HepG2 (cell line): Measurements from ENCODE around the gene REPIN1. TPM values are rescaled to one million over a fixed set of nuclear protein-coding genes. Genes with fewer than 3 reads are reported as not detected.
A peak's percentile ranks its signal among the peaks of the same experiment; 100 is the strongest.

Experiments
- AGO1 ChIP-seq: fragments of 200-400 bp; formaldehyde crosslinking; IDR thresholded peaks from 2 replicates; pipeline ENCODE4 v1.6.1; 2017; ENCODE audit warnings: mild to moderate bottlenecking, low read depth, low read length, moderate library complexity; ENCODE audit not compliant: poor library complexity, severe bottlenecking
- ARID3A ChIP-seq: IDR thresholded peaks from 2 replicates; pipeline ENCODE4 v1.6.1; 2012; ENCODE audit warnings: low read depth, low read length, improper control_type of control experiment
- ATM ChIP-seq: fragments of 450-650 bp; IDR thresholded peaks from 2 replicates; pipeline ENCODE4 v1.7.1; 2017; ENCODE audit warnings: mild to moderate bottlenecking, borderline replicate concordance
- FOSL2 ChIP-seq: sonication (generic); formaldehyde crosslinking; IDR thresholded peaks from 2 replicates; pipeline ENCODE4 v1.4.0; 2020; ENCODE audit warnings: missing genetic modification reagents
- GATAD2A ChIP-seq: IDR thresholded peaks from 2 replicates; pipeline ENCODE4 v1.6.1; 2016
- HOXA5 ChIP-seq: sonication (generic); formaldehyde crosslinking; IDR thresholded peaks from 2 replicates; pipeline ENCODE4 v1.4.0; 2020; ENCODE audit warnings: missing genetic modification reagents
- MAFF ChIP-seq: IDR thresholded peaks from 2 replicates; pipeline ENCODE4 v1.6.1; 2011; ENCODE audit warnings: low read depth, low read length, improper control_type of control experiment
- NFYC ChIP-seq: IDR thresholded peaks from 2 replicates; pipeline ENCODE4 v1.6.1; 2016; ENCODE audit warnings: missing genetic modification reagents, missing compliant biosample characterization
- PLRG1 ChIP-seq: fragments of 450-650 bp; conservative IDR thresholded peaks from 2 replicates; pipeline ENCODE4 v1.6.1; 2016
- RARA ChIP-seq: IDR thresholded peaks from 2 replicates; pipeline ENCODE4 v1.6.1; 2016; ENCODE audit warnings: missing genetic modification reagents, missing compliant biosample characterization
- RERE ChIP-seq: IDR thresholded peaks from 2 replicates; pipeline ENCODE4 v1.6.1; 2016; ENCODE audit warnings: low read depth, missing genetic modification reagents, missing compliant biosample characterization
- YEATS4 ChIP-seq: sonication (generic); formaldehyde crosslinking; IDR thresholded peaks from 2 replicates; pipeline ENCODE4 v1.4.0; 2020; ENCODE audit warnings: missing genetic modification reagents, borderline replicate concordance
- ZBTB34 ChIP-seq: sonication (generic); formaldehyde crosslinking; IDR thresholded peaks from 2 replicates; pipeline ENCODE4 v1.8.0; 2022; ENCODE audit warnings: mild to moderate bottlenecking, missing genetic modification reagents
- ZGPAT ChIP-seq: IDR thresholded peaks from 2 replicates; pipeline ENCODE4 v1.6.1; 2016; ENCODE audit warnings: mild to moderate bottlenecking
- ZNF12 ChIP-seq: sonication (generic); formaldehyde crosslinking; IDR thresholded peaks from 2 replicates; pipeline ENCODE4 v1.5.0; 2020; ENCODE audit warnings: missing genetic modification reagents
- ZNF33A ChIP-seq: sonication (generic); formaldehyde crosslinking; IDR thresholded peaks from 2 replicates; pipeline ENCODE4 v1.5.1; 2020; ENCODE audit warnings: missing genetic modification reagents, mild to moderate bottlenecking, moderate library complexity, borderline replicate concordance
- ZNF441 ChIP-seq: sonication (generic); formaldehyde crosslinking; IDR thresholded peaks from 2 replicates; pipeline ENCODE4 v1.7.0; 2021; ENCODE audit warnings: missing genetic modification reagents, borderline replicate concordance
- ZNF724P ChIP-seq: sonication (generic); formaldehyde crosslinking; IDR thresholded peaks from 2 replicates; pipeline ENCODE4 v1.8.0; 2022; ENCODE audit warnings: missing genetic modification reagents, borderline replicate concordance
- ZNF737 ChIP-seq: sonication (generic); formaldehyde crosslinking; IDR thresholded peaks from 2 replicates; pipeline ENCODE4 v1.5.0; 2020; ENCODE audit warnings: missing genetic modification reagents, mild to moderate bottlenecking, borderline replicate concordance
- ZNF792 ChIP-seq: IDR thresholded peaks from 2 replicates; pipeline ENCODE4 v1.6.1; 2016
- ZSCAN29 ChIP-seq: sonication (generic); formaldehyde crosslinking; conservative IDR thresholded peaks from 2 replicates; pipeline ENCODE4 v1.4.0; 2020; ENCODE audit warnings: mild to moderate bottlenecking, missing genetic modification reagents
- polyA plus RNA-seq, 8 experiments: library from polyadenylated mRNA; depleted of rRNA in 3 of 8; stranded (reverse) in 7 of 8; unstranded in 1 of 8; fragments of >200 nt; fragmentation: Illumina TruSeq in 4 of 8; extraction: Trizol in 4 of 8; gene quantifications; 2 replicates each; pipeline versions ENCODE4 v1.2.1 to v1.2.3, GENCODE V29; 2011 to 2016; ENCODE audit warnings: low read depth in 4 of 8, missing spikeins in 1 of 8, mixed read lengths in 1 of 8; ENCODE audit not compliant: insufficient read depth in 1 of 8
- total RNA-seq, 5 experiments: library from RNA; depleted of rRNA; stranded (reverse); fragments of >200 nt; fragmentation: Illumina TruSeq; extraction: Trizol; gene quantifications; 2 replicates each; pipeline ENCODE4 v1.2.3, GENCODE V29; 2016; ENCODE audit warnings: low read depth in 1 of 5

The REPIN1 gene
- total and polyA plus RNA-seq, 2 of the 13 experiments (the other 11 are each of a cell fraction or from before 2014, with no cell fraction given) = 69.9 to 108 TPM

- peak; percentile 58; the same call in 1 of the 2 replicates for TF ChIP-seq ARID3A
- peak; percentile 98 for TF ChIP-seq HOXA5 (CRISPR knock-in tag)
- no peak for TF ChIP-seq MAFF
- no peak for TF ChIP-seq ZNF441 (CRISPR knock-in tag)
- TF ChIP-seq RARA (CRISPR knock-in tag) = peak; percentile 100
- TF ChIP-seq ZNF33A (CRISPR knock-in tag) = no peak
- TF ChIP-seq ZNF737 (CRISPR knock-in tag) = peak; percentile 85; the same call in 1 of the 2 replicates
- no peak for TF ChIP-seq AGO1
- TF ChIP-seq FOSL2 = peak; percentile 83
- no peak for TF ChIP-seq PLRG1
- TF ChIP-seq GATAD2A (CRISPR knock-in tag) = peak; percentile 95
- peak; percentile 64; the same call in 1 of the 2 replicates for TF ChIP-seq NFYC (CRISPR knock-in tag)
- peak; percentile 71; the same call in 1 of the 2 replicates for TF ChIP-seq RERE (CRISPR knock-in tag)
- TF ChIP-seq ZBTB34 = peak; percentile 86
- peak; percentile 95 for TF ChIP-seq ZNF792 (CRISPR knock-in tag)
- TF ChIP-seq ATM = no peak
- TF ChIP-seq ZNF12 (CRISPR knock-in tag) = peak; percentile 64; the same call in 1 of the 2 replicates
- no peak for TF ChIP-seq ZSCAN29 (CRISPR knock-in tag)
- TF ChIP-seq ZGPAT (CRISPR knock-in tag) = peak; percentile 99
- TF ChIP-seq ZNF724P (CRISPR knock-in tag) = no peak
- TF ChIP-seq YEATS4 (CRISPR knock-in tag) = peak; percentile 92
These were observed 20.3 kb downstream of the REPIN1 start (continued) for GRCh38 chr7:150388709-150389531.
